Measurements from ENCODE around the gene MEF2A.
"Not testable (repeated sequence)": the region's sequence is repeated elsewhere in the genome, so short reads cannot be mapped to it uniquely, and the experiment has no call there.

MEF2A gene

DNA sequence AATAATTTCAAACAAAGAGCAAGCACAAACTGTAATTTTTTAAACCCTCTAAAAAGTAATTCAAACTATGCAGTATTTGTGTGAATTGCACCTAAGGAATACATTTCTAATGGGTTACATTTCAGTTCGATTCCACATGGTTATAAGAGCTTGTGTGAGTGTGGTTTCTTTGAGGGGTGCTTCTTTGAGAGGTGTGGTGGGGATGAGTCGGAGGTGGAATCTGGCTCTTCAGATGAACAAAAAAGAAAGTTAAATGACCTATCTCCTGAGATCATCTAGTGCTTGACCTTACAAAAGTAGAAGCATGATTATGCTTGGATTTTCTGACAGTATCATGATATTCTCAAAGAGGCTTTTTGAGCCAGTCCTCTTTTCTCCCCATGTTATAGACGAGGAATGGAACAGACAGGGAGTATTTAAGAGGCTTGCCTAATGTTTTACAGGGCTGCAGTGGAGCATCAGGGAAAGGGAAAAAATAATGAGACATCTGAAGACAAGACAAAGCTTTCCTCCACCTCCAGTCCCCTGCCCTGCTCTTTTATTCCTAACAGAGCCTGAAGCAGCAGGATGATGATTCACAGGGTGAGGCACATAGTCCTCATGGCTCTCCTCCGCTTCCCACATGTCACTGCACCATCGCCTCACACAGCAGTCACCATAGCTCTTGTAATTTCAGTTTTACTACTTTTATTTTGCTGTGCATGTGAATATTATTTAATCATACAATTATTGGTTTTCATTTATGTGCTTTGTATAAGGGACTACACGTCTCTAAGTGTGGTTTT is 85.4 kb downstream of the MEF2A start:
- no peak for FAIRE-seq

DNA sequence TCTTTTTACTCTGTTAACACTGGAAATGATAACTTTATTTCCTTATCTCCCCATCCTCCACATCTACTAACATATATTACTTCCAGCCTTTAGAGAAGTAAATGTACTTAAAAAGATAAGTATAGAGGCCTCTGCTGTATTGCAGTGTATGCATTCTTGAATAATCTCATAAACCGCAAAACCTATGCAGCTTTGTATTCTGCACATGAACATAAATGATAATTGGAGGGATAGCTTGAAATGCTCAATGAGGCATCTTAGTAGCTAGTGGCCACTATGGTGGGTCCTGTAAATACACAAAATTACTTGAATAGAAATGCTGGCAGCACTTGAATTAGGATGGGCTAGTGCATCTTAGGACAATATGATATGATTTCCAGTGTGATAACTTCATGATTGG is 90.4 kb downstream of the MEF2A start:
- no peak for FAIRE-seq

DNA sequence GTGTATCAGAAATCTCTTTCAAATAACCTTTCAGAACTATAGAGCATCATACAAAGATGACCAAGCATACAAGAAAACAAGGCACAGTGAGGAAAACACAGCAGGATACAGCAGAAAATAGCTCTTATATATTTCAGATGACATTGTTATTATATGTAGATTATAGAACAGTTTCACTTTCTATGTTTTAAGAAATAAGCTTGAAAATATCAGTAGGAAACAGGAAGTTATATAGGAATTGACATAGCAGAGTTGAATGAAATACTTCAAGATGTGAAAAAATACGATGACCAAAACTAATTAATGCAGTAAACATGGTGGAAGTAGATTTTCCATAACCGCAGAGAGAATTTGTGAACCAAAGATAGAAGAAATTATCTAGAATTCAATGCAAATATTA is 92.2 kb downstream of the MEF2A start:
- FAIRE-seq = no peak

DNA sequence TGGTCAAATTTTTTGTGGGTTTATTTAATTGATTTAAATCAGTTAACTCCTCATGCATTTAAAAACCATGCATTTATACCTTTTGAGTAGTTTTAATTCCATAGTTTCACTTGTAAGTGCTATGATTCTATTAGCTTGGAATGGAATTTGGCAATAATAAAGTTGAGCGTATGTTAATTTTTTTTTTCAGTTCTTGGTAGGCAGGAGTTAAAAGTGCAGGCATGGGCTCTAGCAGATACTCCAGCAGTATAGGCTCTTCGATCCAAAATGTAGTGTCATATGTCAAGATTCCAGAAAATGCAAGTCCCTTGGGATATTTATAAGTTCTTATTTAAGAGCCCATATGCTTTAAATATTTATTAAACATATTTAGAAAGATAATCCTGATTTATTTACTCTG is 97.1 kb downstream of the MEF2A start:
- FAIRE-seq = no peak

- not testable (repeated sequence) for FAIRE-seq
These were observed 100.3 kb downstream of the MEF2A start for GRCh38 chr15:99666073-99666472.

DNA sequence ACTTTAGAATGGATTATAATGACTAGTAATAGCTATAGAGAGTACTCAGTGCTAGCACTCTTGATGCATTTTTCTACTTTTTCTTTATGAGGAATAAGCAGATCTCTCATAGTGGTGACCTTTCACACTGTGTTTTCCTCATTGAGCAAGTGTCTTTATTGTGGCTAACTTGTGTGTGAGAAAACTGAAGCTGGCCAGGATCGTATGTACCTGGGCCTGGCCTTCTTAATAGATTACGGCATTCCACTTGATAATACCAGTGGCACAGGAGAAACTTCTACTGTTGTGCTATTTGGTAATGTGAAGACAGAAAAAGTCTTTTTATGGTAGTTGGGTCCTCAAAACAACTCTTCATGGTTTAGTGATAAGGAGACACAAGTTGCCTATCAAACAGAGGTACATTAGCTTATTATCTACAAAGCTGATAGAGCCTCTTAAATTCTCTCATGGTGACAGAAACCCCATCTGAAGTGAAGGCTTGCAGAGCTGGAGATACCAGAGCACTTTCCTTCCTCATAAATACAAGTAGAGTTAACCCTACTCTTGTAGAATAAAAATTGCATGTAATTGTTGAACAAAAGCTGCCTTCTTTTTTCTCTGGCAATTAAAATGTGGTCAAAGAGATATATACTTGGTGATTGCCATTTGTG is 102.9 kb downstream of the MEF2A start:
- no peak for FAIRE-seq

DNA sequence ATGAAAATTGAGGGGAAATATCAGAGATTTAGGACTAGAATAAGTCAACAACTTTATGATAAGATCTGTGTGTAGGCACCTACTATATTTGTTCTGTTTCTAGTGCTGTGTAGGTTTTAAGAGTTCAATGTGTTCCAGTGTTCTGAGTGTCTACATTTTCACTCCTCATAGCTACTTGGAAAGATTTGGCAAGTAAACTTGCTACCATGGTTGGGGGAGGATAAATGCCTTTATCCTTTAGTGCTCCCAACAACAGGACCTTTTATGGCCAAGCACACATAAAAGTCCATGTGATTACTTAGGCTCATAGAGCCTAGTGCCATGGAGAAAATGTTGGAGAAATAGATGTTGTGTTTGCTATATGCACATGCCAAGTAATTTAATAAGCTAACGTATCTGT is 103.5 kb downstream of the MEF2A start:
- FAIRE-seq = no peak

GRCh38 chr15:99671926-99672635 is 106.3 kb downstream of the MEF2A start:
- no peak for FAIRE-seq

GRCh38 chr15:99673111-99673510 is 107.3 kb downstream of the MEF2A start:
- no peak for FAIRE-seq

DNA sequence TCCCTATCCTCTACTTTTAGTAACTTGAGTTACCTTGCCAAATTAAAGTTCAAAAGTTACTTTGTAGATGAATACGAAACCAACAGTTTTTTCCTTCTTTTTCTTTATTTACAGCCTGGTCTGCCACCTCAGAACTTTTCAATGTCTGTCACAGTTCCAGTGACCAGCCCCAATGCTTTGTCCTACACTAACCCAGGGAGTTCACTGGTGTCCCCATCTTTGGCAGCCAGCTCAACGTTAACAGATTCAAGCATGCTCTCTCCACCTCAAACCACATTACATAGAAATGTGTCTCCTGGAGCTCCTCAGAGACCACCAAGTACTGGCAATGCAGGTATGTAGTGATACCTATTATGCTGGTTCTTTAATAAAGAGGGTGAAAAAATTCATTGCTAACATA is 108.5 kb downstream of the MEF2A start:
- FAIRE-seq = no peak

DNA sequence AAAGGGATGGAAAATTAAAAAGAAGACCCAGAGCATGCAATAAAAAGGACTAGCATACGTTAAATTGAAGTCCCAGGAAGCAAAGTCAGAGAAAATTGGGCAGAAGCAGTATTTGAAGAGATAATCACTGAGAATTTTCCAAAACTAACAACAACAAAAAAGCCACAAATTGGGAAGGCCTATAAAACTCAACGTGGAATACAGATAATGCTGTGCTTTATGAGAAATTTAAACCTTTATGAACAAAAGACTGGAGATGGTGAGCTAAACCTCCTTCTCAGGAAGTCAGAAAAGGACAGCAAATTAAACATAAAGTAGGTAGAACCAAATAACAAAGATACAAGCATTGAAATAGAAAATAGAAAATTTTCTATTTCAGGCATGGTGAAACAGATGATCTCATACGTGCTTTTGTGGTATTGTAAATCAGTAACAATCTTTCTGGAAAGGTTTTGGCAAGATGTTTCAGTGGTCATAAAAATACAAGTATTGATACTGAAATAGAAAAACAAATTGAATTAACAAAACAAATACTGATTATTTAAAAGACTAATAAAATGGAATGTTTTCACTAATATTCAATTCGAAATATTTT is 111.9 kb downstream of the MEF2A start:
- peak; percentile 8 for FAIRE-seq

DNA sequence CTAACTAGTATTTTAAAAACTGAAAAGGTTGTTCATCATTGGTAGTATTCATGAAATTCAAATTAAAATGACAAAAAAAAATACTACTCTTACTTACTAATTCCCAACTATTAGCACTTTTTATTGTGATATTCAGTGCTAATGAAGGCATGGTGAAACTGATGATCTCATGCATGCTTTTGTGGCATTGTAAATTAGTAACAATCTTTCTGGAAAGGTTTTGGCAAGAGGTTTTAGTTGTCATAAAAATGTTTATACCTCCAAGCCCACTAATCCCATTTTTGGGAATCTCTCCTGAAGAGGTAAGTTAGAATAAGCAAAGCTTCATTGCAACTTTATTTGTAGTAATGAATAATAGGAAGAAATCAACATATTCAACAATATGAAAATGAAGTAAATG is 114.5 kb downstream of the MEF2A start:
- FAIRE-seq = no peak

GRCh38 chr15:99681990-99682389 is 116.2 kb downstream of the MEF2A start:
- FAIRE-seq = no peak

GRCh38 chr15:99682455-99682854 is 116.7 kb downstream of the MEF2A start:
- FAIRE-seq = no peak

DNA sequence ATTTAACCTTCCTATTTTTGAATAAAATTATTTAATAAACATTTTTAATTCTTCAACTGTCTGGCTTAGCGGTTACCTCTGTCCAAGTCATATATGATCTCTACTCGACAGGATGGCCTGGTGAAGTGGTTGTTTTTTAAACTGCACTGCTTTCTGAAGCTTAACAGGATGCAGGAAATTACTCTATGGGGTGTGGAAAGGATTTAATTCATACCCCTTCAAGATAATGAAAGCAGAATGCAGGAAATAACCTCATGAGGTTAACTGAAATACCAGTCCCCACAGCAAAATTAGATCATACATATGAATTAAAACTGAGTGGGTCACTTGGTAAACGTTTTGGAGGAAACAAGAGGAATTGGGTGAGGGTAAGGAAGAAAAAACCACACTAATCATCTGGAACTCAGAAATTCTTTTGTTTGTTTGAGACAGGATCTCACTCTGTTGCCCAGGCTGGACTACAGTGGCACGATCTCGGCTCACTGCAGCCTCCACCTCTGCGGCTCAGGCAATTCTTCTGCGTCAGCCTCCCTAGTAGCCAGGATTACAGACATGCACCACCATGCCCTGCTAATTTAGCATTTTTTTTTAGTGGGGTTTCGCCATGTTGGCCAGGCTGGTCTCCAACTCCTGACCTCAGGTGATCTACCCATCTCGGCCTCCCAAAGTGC is 117.4 kb downstream of the MEF2A start:
- FAIRE-seq = no peak

DNA sequence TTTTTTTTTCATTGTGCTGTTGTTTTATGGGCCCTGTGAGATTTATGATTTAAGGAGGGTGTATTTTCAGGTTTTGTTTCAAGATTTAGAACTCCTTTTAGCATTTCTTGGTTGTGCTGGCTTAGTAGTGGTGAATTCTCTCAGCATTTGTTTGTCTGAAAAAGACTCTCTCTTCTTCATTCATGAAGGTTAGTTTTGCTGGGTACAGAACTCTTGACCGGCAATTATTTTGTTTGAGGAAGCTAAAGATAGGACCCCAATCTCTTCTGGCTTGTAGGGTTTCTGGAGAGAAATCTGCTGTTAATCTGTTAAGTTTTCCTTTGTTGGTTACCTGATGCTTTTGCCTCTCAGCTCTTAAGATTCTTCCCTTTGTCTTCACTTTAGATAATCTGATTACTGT is 120.5 kb downstream of the MEF2A start:
- FAIRE-seq = no peak

GRCh38 chr15:99692825-99693224 is 127.0 kb downstream of the MEF2A start:
- no peak for FAIRE-seq

DNA sequence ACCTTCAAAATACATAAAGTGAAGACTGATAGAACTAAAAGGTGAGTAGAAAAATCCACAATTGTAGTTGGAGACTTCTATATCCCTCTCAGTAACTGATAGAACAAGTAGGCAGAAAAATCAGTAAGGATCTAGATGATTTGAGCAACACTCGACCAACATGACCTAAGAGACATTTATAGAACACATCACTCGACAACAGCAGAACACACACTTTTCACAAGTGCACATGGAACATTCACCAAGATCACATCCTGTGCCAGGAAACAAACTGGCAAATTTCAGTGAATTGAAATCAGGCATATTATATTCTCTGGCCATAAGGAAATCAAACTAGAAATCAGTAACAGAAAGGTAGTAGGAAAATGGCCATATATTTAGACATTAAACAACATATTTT is 130.3 kb downstream of the MEF2A start:
- no peak for FAIRE-seq

- FAIRE-seq = no peak
These were observed 137.3 kb downstream of the MEF2A start for GRCh38 chr15:99702895-99703602.

- peak; percentile 95 for FAIRE-seq
These were observed 138.0 kb downstream of the MEF2A start for GRCh38 chr15:99703603-99704443.

DNA sequence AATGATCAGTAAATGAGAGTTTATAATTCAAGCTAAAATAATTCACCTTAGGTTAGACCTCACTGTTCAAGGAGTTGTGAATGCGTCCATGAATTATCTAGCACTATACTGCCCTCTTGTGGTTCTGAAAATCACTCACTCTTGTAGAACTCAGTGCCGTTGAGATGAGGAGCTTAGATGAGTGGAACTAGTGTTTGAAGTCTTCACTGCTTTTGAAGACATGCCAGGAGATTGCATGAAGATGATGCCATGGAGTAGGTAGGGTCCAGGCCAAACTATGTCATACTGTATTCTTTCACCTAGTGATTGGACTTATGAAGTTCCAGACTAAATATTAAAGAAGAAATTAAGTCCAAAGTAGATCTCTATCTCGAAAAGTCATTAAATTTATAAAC is 138.7 kb downstream of the MEF2A start:
- FAIRE-seq = no peak
